Mesenchymal stem cell (in vitro differentiated cells and primary cell): Measurements from ENCODE around the gene IL10RB.

ENCODE experiments used
- DNase-seq: peaks from one replicate; pipeline ENCODE4 v3.0.0-alpha.2; 2013
- H2AFZ ChIP-seq: one replicate; pipeline ENCODE4 v1.6.1; 2013; ENCODE audit warnings: low read depth, mild to moderate bottlenecking, control low read depth, inconsistent platforms, low read length, moderate library complexity
- H2AK5ac ChIP-seq: 2 replicates; pipeline ENCODE4 v1.6.1; 2013; ENCODE audit warnings: low read length, moderate library complexity, mild to moderate bottlenecking, inconsistent platforms; ENCODE audit not compliant: severe bottlenecking
- H2BK120ac ChIP-seq: one replicate; pipeline ENCODE4 v1.6.1; 2013; ENCODE audit warnings: low read depth, mild to moderate bottlenecking, inconsistent platforms, low read length, moderate library complexity
- H2BK12ac ChIP-seq, 2 experiments: one replicate each; pipeline ENCODE4 v1.6.1; 2013; ENCODE audit warnings: inconsistent platforms in 2 of 2, low read length in 2 of 2, mild to moderate bottlenecking in 2 of 2, moderate library complexity in 2 of 2, control low read depth in 1 of 2
- H2BK15ac ChIP-seq: one replicate; pipeline ENCODE4 v1.6.1; 2013; ENCODE audit warnings: mild to moderate bottlenecking, low read depth, inconsistent platforms; ENCODE audit not compliant: poor library complexity, severe bottlenecking
- H2BK5ac ChIP-seq: 2 replicates; pipeline ENCODE4 v1.6.1; 2013; ENCODE audit warnings: low read depth, mild to moderate bottlenecking, low read length, control low read depth, inconsistent platforms; ENCODE audit not compliant: poor library complexity, severe bottlenecking
- H3K14ac ChIP-seq, 2 experiments: one replicate each; pipeline ENCODE4 v1.6.1; 2013; ENCODE audit warnings: inconsistent platforms in 2 of 2, low read length in 2 of 2, control low read depth in 1 of 2, mild to moderate bottlenecking in 1 of 2, moderate library complexity in 1 of 2
- H3K18ac ChIP-seq, 2 experiments: one replicate each; pipeline ENCODE4 v1.6.1; 2013; ENCODE audit warnings: inconsistent platforms in 2 of 2, low read length in 2 of 2, control low read depth in 1 of 2, low read depth in 1 of 2, mild to moderate bottlenecking in 1 of 2
- H3K23ac ChIP-seq, 2 experiments: one replicate each; pipeline ENCODE4 v1.6.1; 2013; ENCODE audit warnings: inconsistent platforms in 2 of 2, low read length in 2 of 2, mild to moderate bottlenecking in 2 of 2, moderate library complexity in 2 of 2, control low read depth in 1 of 2
- H3K27ac ChIP-seq: 2 replicates; pipeline ENCODE4 v1.5.1; 2013; ENCODE audit warnings: mild to moderate bottlenecking, moderate library complexity, low read length, control low read depth, inconsistent platforms; ENCODE audit not compliant: poor library complexity, severe bottlenecking
- H3K27me3 ChIP-seq, 2 experiments: 2 replicates each; pipeline versions ENCODE4 v1.6.1 to v1.7.0; 2013; ENCODE audit warnings: low read length in 2 of 2, mild to moderate bottlenecking in 2 of 2, moderate library complexity in 2 of 2, control low read depth in 1 of 2, inconsistent platforms in 1 of 2; ENCODE audit not compliant: control insufficient read depth in 1 of 2, insufficient read depth in 1 of 2
- H3K36me3 ChIP-seq, 2 experiments: 2 replicates each; pipeline versions ENCODE4 v1.6.1 to v1.7.0; 2013; ENCODE audit warnings: low read length in 2 of 2, control low read depth in 1 of 2, inconsistent platforms in 1 of 2, low read depth in 1 of 2, mild to moderate bottlenecking in 1 of 2; ENCODE audit not compliant: insufficient read depth in 2 of 2, control insufficient read depth in 1 of 2
- H3K4ac ChIP-seq, 2 experiments: one replicate each; pipeline ENCODE4 v1.6.1; 2013; ENCODE audit warnings: inconsistent platforms in 2 of 2, low read length in 2 of 2, mild to moderate bottlenecking in 2 of 2, moderate library complexity in 2 of 2, control low read depth in 1 of 2, low read depth in 1 of 2
- H3K4me1 ChIP-seq: 2 replicates; pipeline ENCODE4 v1.6.1; 2013; ENCODE audit warnings: low read depth, low read length, control low read depth; ENCODE audit not compliant: control insufficient read depth, insufficient read depth
- H3K4me2 ChIP-seq: 2 replicates; pipeline ENCODE4 v1.6.1; 2013; ENCODE audit warnings: low read length, mild to moderate bottlenecking, inconsistent platforms; ENCODE audit not compliant: poor library complexity, severe bottlenecking
- H3K4me3 ChIP-seq, 2 experiments: 2 replicates each; pipeline versions ENCODE4 v1.5.1 to v1.7.0; 2013; ENCODE audit warnings: low read length in 2 of 2, mild to moderate bottlenecking in 2 of 2, control low read depth in 1 of 2, low read depth in 1 of 2; ENCODE audit not compliant: insufficient read depth in 1 of 2
- H3K79me1 ChIP-seq: replicated peaks from 2 replicates; pipeline ENCODE4 v1.6.1; 2013; ENCODE audit warnings: mild to moderate bottlenecking, control low read depth, low read length, inconsistent platforms; ENCODE audit not compliant: poor library complexity, severe bottlenecking
- H3K9ac ChIP-seq: 2 replicates; pipeline ENCODE4 v1.7.0; 2013; ENCODE audit warnings: mild to moderate bottlenecking, low read length, moderate library complexity
- H3K9me3 ChIP-seq: 2 replicates; pipeline ENCODE4 v1.7.0; 2013; ENCODE audit warnings: mild to moderate bottlenecking, low read length; ENCODE audit not compliant: control insufficient read depth
- H4K8ac ChIP-seq: one replicate; pipeline ENCODE4 v1.6.1; 2013; ENCODE audit warnings: inconsistent platforms, mild to moderate bottlenecking, low read length, moderate library complexity
- H4K91ac ChIP-seq: one replicate; pipeline ENCODE4 v1.6.1; 2013; ENCODE audit warnings: mild to moderate bottlenecking, low read length, inconsistent platforms
- WGBS: methylation state at CpG from one replicate; pipeline ENCODE4 v1.1.7; 2013; ENCODE audit warnings: mixed read lengths; 5-methylcytosine and 5-hydroxymethylcytosine counted together

IL10RB gene

DNA sequence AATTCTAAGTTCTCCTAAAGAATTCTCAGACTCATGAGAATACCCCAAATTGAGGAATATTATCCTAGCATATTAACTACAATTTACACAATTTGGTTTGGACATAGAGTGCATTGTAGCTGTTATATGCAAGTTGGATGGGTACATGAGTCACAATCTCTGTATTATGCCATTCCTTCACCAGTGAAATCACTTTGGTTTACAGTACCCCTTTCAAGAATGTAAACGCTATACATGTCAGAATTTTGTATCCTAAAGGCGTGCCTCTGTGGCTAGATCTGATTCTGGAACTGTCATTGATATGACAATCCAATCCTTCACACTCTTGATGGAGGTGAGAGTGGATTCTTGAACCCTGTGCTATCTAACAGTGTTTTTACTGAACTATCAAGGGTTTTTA lies 6.7 kb upstream of the IL10RB start:
- no peaks in the 10 kb centered on the region for H3K9me3 ChIP-seq
- peaks cover 31 to 53% of the 10 kb centered on the region in 2 experiments for H3K36me3 ChIP-seq
- WGBS = no CpG with 5 or more reads among the region's 2 CpGs

DNA sequence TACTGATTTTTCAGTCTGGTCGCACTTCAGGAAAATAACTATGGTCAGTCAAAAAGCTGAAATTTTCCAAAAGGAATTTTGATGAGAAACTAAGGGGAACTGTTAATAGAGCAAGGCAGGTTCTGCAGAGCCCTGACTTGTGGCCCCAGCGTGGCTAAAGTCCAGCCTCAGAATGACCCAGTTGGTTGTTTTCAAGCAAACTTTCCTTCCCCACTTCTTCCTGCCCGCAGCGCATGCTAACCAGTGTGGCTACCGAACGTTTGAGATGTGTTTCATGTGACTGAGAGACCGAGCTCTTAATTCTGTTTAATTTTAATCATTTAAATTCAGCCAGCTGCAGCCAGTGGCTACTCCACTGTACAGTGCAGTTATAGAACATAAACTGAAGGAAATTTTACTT lies 6.2 kb upstream of the IL10RB start:
- Histone ChIP-seq H3K4me1 (peaks cover 3% of the 10 kb centered on the region), H3K27me3 (no peaks in the 10 kb centered on the region), H3K36me3 (peaks cover 31 to 47% of the 10 kb centered on the region in 2 experiments), H3K4me3 (no peak overlapping the region), H3K27ac (no peak overlapping the region), H4K91ac (no peak overlapping the region), H3K14ac (no peak overlapping the region), H4K8ac (no peak overlapping the region), H2BK12ac (no peak overlapping the region), H3K9me3 (no peaks in the 10 kb centered on the region), H3K4ac (no peak overlapping the region), H2AFZ (no peak overlapping the region), H3K79me1 (peaks cover 22% of the 10 kb centered on the region), H2BK15ac (no peak overlapping the region), H3K9ac (no peak overlapping the region), H2BK120ac (no peak overlapping the region), H2AK5ac (no peak overlapping the region), H3K23ac (no peak overlapping the region), H3K18ac (no peak overlapping the region), H2BK5ac (no peak overlapping the region), H3K4me2 (no peak overlapping the region)
- no peak for DNase-seq
- 95% methylated on average over 7 of the region's 7 CpGs for WGBS

More for the DNA sequence above, 6.7 kb upstream of the IL10RB start:
- Histone ChIP-seq H2BK12ac (no peak overlapping the region), H3K79me1 (peaks cover 19% of the 10 kb centered on the region), H3K27me3 (no peaks in the 10 kb centered on the region), H2BK15ac (no peak overlapping the region), H3K18ac (no peak overlapping the region), H3K4me2 (no peak overlapping the region), H2BK5ac (no peak overlapping the region), H2BK120ac (no peak overlapping the region), H3K4me1 (peaks cover 3% of the 10 kb centered on the region), H3K4ac (no peak overlapping the region), H4K8ac (no peak overlapping the region), H2AK5ac (no peak overlapping the region), H2AFZ (no peak overlapping the region), H3K27ac (no peak overlapping the region), H4K91ac (no peak overlapping the region), H3K14ac (no peak overlapping the region), H3K4me3 (no peak overlapping the region), H3K9ac (no peak overlapping the region), H3K23ac (no peak overlapping the region)
- peak; percentile 35 for DNase-seq

DNA sequence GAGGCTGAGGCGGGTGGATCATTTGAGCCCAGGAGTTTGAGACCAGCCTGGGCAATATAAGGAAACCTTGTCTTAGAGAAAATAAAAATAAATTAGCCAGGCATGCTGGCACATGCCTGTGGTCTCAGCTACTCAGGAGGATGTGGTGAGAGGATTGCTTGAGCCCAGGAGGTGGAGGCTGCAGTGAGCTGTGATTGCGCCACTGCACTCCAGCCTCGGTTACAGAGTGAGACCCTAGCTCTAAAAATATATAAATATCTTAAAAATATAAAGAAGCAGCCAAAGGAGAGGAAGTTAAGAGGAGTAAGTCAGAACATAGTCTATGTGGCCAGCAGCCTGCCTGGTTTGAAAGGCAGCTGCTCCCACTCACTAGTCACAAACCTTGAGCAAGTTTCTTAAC lies 4.5 kb upstream of the IL10RB start:
- H3K9me3 ChIP-seq = no peaks in the 10 kb centered on the region
- WGBS = 96% methylated on average over 1 of the region's 3 CpGs
- H2AK5ac ChIP-seq = no peak overlapping the region
- no peak overlapping the region for H2BK120ac ChIP-seq
- no peak overlapping the region for H2BK5ac ChIP-seq
- peaks cover 28 to 30% of the 10 kb centered on the region in 2 experiments for H3K36me3 ChIP-seq
- H3K4me2 ChIP-seq = no peak overlapping the region
- peak overlapping the region in 1 of 2 experiments; percentile 7 for H2BK12ac ChIP-seq
- no peaks in the 10 kb centered on the region for H3K27me3 ChIP-seq
- H3K27ac ChIP-seq = peak overlapping the region; percentile 56
- no peak overlapping the region for H4K91ac ChIP-seq
- H2BK15ac ChIP-seq = no peak overlapping the region
- H3K14ac ChIP-seq = no peak overlapping the region
- peaks cover 8% of the 10 kb centered on the region for H3K4me1 ChIP-seq
- H3K4me3 ChIP-seq = no peak overlapping the region
- DNase-seq = peak; percentile 69
- no peak overlapping the region for H2AFZ ChIP-seq
- H3K79me1 ChIP-seq = peaks cover 23% of the 10 kb centered on the region
- no peak overlapping the region for H3K23ac ChIP-seq
- H3K4ac ChIP-seq = no peak overlapping the region
- peak overlapping the region in 1 of 2 experiments; percentile 41 for H3K18ac ChIP-seq
- H4K8ac ChIP-seq = peak overlapping the region; percentile 76
- H3K9ac ChIP-seq = no peak overlapping the region

- Histone ChIP-seq H3K9me3 (no peaks in the 10 kb centered on the region), H3K27me3 (no peaks in the 10 kb centered on the region), H2BK120ac (no peak overlapping the region), H2AFZ (no peak overlapping the region), H3K14ac (no peak overlapping the region), H2BK12ac (no peak overlapping the region), H3K9ac (no peak overlapping the region), H3K18ac (no peak overlapping the region), H2BK5ac (no peak overlapping the region), H3K4me1 (peaks cover 11% of the 10 kb centered on the region), H2AK5ac (no peak overlapping the region), H4K91ac (no peak overlapping the region), H3K4me2 (no peak overlapping the region), H3K4me3 (no peak overlapping the region), H3K36me3 (peaks cover 18% of the 10 kb centered on the region in 2 experiments), H3K27ac (no peak overlapping the region), H4K8ac (no peak overlapping the region), H2BK15ac (no peak overlapping the region), H3K23ac (no peak overlapping the region), H3K79me1 (peaks cover 31% of the 10 kb centered on the region), H3K4ac (no peak overlapping the region)
- DNase-seq = no peak
- 97% methylated on average over 11 of the region's 11 CpGs for WGBS
Observed at GRCh38 chr21:33262921-33263320, 3.2 kb upstream of the IL10RB start.
